Stimulated activated naive CD4-positive, alpha-beta T cell treated with Interleukin-2 at 50 U/mL for 16 hours (primary cell): ENCODE data around the gene C6orf15.

Experiments used
- DNase-seq: peaks from one replicate; lab custom pipeline; 2025; lab: John Stamatoyannopoulos, UW

Gene C6orf15

GRCh38 chr6:31130751-31131150 lies 18.4 kb upstream of the C6orf15 start:
- DNase-seq, result no peak

- DNase-seq, result no peak
Observed at GRCh38 chr6:31129130-31129529, 16.8 kb upstream of the C6orf15 start.

GRCh38 chr6:31128093-31128676 lies 15.8 kb upstream of the C6orf15 start:
- DNase-seq, result peak; percentile 62

- no peak for DNase-seq
Observed at GRCh38 chr6:31126396-31127175, 14.2 kb upstream of the C6orf15 start.

GRCh38 chr6:31125586-31126363 lies 13.4 kb upstream of the C6orf15 start:
- DNase-seq, result no peak

GRCh38 chr6:31125162-31125561 lies 12.8 kb upstream of the C6orf15 start:
- no peak for DNase-seq

- no peak for DNase-seq
Observed at GRCh38 chr6:31122791-31123706, 10.7 kb upstream of the C6orf15 start.

- DNase-seq, result no peak
Observed at GRCh38 chr6:31121131-31121790, 8.9 kb upstream of the C6orf15 start.

- no peak for DNase-seq
Observed at GRCh38 chr6:31120151-31120915, 8.0 kb upstream of the C6orf15 start, which contains the start of gene CDSN. TSS of gene CDSN (minus strand) at chr6:31120446. CDS start at chr6:31120419, 27 bp downstream.

- DNase-seq, result no peak
Observed at GRCh38 chr6:31118178-31118577, 5.8 kb upstream of the C6orf15 start.

GRCh38 chr6:31116661-31117385 lies 4.4 kb upstream of the C6orf15 start:
- DNase-seq, result no peak

GRCh38 chr6:31115941-31116560 lies 3.7 kb upstream of the C6orf15 start:
- no peak for DNase-seq

- no peak for DNase-seq
Observed at GRCh38 chr6:31114970-31115849, 2.8 kb upstream of the C6orf15 start.

GRCh38 chr6:31114541-31114878 lies 2.1 kb upstream of the C6orf15 start, which contains the start of gene PSORS1C1:
TSS of gene PSORS1C1 (plus strand) at chr6:31114800. CDS start at chr6:31129633, 14,833 bp downstream.
- no peak for DNase-seq

- DNase-seq, result no peak
Observed at GRCh38 chr6:31113861-31114540, 1.6 kb upstream of the C6orf15 start.

- no peak for DNase-seq
Observed at GRCh38 chr6:31111712-31112111, 663 bp downstream of the C6orf15 start.

GRCh38 chr6:31110825-31111582 lies 1.4 kb downstream of the C6orf15 start:
- DNase-seq, result no peak
